ENCODE results near the gene GSTM3.
"Not testable (repeated sequence)": the region's sequence is repeated elsewhere in the genome, so short reads cannot be mapped to it uniquely, and the experiment has no call there.

The GSTM3 gene

GRCh38 chr1:109761227-109762038 lies 20.6 kb upstream of the GSTM3 start:
- no peak for FAIRE-seq

GRCh38 chr1:109760581-109761226 lies 19.9 kb upstream of the GSTM3 start:
- no peak for FAIRE-seq

- no peak for FAIRE-seq
Observed at GRCh38 chr1:109759513-109760334, 18.9 kb upstream of the GSTM3 start.

GRCh38 chr1:109757936-109758786 lies 17.3 kb upstream of the GSTM3 start:
- FAIRE-seq: no peak

- FAIRE-seq: no peak
Observed at GRCh38 chr1:109756848-109757521, 16.1 kb upstream of the GSTM3 start.

- FAIRE-seq: not testable (repeated sequence)
Observed at GRCh38 chr1:109756325-109756724, 15.5 kb upstream of the GSTM3 start.

- no peak for FAIRE-seq
Observed at GRCh38 chr1:109754738-109755137, 13.9 kb upstream of the GSTM3 start.

GRCh38 chr1:109751531-109752260 lies 10.9 kb upstream of the GSTM3 start:
- no peak for FAIRE-seq

- no peak for FAIRE-seq
Observed at GRCh38 chr1:109750920-109751319, 10.1 kb upstream of the GSTM3 start.

GRCh38 chr1:109750241-109750882 lies 9.5 kb upstream of the GSTM3 start:
- no peak for FAIRE-seq

GRCh38 chr1:109749221-109749620 lies 8.4 kb upstream of the GSTM3 start:
- no peak for FAIRE-seq

GRCh38 chr1:109748311-109748710 lies 7.5 kb upstream of the GSTM3 start:
- not testable (repeated sequence) for FAIRE-seq

- FAIRE-seq: no peak
Observed at GRCh38 chr1:109739738-109740614, 862 bp downstream of the GSTM3 start.

GRCh38 chr1:109733236-109733870 lies 7.5 kb downstream of the GSTM3 start:
- FAIRE-seq: no peak

GRCh38 chr1:109732390-109732881 lies 8.4 kb downstream of the GSTM3 start:
- no peak for FAIRE-seq

- FAIRE-seq: no peak
Observed at GRCh38 chr1:109730666-109731065, 10.2 kb downstream of the GSTM3 start.

- no peak for FAIRE-seq
Observed at GRCh38 chr1:109728870-109729269, 12.0 kb downstream of the GSTM3 start.

- FAIRE-seq: no peak
Observed at GRCh38 chr1:109726728-109727373, 14.0 kb downstream of the GSTM3 start.

Measured in A204.1 (cell line).